Measurements from ENCODE around the gene PRDM12.

PRDM12 gene

DNA sequence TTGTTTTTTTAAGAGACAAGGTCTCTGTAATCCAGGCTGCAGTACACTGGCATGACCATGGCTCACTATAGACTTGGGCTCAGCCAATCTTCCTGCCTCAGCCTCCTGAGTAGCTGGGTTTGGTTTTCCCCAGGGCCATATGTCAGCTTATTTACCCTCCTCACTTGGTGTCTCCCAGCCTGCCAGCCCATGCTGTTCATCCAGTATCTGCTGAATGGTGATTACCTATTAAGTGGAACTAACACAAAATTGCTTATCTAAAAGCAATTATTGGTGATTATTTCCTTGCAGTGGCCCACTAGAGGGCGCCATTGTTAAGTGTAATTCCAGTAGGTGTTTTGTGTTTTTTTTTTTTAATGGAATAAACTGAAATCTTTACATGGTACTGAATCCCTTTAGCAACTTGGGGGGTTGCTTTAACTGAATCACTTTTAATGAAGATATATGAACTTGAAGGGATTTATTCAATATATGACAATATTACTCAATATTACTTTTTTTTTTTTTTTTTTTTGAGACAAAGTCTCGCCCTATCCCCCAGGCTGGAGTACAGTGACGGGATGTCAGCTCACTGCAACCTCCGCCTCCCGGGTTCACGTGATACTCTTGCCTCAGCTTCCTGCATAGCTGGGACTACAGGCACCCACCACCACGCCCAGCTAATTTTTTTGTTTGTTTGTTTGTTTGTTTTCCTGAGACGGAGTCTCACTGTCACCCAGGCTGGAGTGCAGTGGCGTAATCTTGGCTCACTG lies 43.0 kb downstream of the PRDM12 start:
- peak; percentile 60 for DNase-seq
- in situ Hi-C loops (cut with HindIII; ENCODE audit: low pct_ligation_motif_present, low sequenced_read_pairs), result loop anchor here (25.0 kb wide), 1 partner anchor 155 kb away; no protein-coding TSS in a partner anchor
- Histone ChIP-seq H3K36me3 (replicated peaks) (peaks cover 17% of the 10 kb centered on the region), H3K27me3 (replicated peaks) (no peaks in the 10 kb centered on the region), H3K27ac (no peak overlapping the region), H3K4me3 (ENCODE audit: low read depth, low read length) (no peak overlapping the region)
- TF ChIP-seq, protein P1, sequence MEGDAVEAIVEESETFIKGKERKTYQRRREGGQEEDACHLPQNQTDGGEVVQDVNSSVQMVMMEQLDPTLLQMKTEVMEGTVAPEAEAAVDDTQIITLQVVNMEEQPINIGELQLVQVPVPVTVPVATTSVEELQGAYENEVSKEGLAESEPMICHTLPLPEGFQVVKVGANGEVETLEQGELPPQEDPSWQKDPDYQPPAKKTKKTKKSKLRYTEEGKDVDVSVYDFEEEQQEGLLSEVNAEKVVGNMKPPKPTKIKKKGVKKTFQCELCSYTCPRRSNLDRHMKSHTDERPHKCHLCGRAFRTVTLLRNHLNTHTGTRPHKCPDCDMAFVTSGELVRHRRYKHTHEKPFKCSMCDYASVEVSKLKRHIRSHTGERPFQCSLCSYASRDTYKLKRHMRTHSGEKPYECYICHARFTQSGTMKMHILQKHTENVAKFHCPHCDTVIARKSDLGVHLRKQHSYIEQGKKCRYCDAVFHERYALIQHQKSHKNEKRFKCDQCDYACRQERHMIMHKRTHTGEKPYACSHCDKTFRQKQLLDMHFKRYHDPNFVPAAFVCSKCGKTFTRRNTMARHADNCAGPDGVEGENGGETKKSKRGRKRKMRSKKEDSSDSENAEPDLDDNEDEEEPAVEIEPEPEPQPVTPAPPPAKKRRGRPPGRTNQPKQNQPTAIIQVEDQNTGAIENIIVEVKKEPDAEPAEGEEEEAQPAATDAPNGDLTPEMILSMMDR (IDR thresholded peaks at IDR 0.05; ENCODE audit: low read depth, low read length, missing control alignments), result peak; percentile 64

DNA sequence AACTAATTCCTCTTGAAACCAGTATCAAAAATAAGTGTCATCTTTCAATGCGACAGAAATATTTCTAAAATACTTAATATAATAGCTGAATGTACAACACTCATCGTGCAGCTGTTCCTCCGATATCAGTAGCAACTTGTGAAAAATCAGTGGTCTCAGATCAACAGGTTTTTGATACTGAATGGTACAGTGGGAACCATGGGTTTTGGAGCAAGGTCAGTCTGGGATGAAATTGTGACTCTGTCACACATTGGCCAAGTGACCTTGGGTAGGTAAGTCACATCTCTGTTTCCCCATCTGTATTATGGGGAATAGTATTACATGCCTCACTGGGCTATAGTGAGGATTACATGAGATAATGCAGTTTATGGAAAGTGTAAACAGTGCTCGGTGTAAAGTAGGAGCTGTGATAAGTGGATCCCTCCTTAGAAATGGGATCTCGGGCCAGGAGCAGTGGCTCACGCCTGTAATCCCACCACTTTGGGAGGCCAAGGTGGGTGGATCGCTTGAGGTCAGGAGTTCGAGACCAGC lies 46.5 kb downstream of the PRDM12 start:
- in situ Hi-C loops (cut with HindIII; ENCODE audit: low pct_ligation_motif_present, low sequenced_read_pairs), result loop anchor here (25.0 kb wide), 1 partner anchor 151 kb away; no protein-coding TSS in a partner anchor
- DNase-seq, result no peak
- TF ChIP-seq, protein P1 (IDR thresholded peaks at IDR 0.05; ENCODE audit: low read depth, low read length, missing control alignments), result no peak
- H3K36me3 ChIP-seq (replicated peaks), result no peaks in the 10 kb centered on the region
- no peaks in the 10 kb centered on the region for H3K27me3 ChIP-seq (replicated peaks)
- H3K27ac ChIP-seq, result no peak overlapping the region
- no peak overlapping the region for H3K4me3 ChIP-seq (ENCODE audit: low read depth, low read length)

DNA sequence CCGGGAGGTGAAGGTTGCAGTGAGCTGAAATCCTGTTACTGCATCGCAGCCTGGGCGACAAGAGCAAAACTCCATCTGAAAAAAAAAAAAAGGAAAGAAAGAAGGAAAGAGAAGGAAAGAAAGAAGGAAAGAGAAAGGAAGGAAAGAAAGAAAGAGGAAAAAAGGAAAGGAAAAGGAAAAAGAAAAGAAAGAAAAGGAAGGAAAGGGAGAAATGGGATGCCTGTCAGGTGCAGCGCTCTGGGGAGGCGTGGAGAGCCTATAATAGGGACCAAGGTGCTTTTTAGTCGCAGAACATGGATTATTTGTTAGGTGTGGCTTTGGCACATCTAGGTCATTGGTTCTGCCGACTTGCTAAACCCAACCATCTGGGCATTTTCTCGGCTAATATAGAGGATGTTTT lies 47.1 kb downstream of the PRDM12 start:
- in situ Hi-C loops (cut with HindIII; ENCODE audit: low pct_ligation_motif_present, low sequenced_read_pairs), result loop anchor here (25.0 kb wide), 1 partner anchor 151 kb away; no protein-coding TSS in a partner anchor

DNA sequence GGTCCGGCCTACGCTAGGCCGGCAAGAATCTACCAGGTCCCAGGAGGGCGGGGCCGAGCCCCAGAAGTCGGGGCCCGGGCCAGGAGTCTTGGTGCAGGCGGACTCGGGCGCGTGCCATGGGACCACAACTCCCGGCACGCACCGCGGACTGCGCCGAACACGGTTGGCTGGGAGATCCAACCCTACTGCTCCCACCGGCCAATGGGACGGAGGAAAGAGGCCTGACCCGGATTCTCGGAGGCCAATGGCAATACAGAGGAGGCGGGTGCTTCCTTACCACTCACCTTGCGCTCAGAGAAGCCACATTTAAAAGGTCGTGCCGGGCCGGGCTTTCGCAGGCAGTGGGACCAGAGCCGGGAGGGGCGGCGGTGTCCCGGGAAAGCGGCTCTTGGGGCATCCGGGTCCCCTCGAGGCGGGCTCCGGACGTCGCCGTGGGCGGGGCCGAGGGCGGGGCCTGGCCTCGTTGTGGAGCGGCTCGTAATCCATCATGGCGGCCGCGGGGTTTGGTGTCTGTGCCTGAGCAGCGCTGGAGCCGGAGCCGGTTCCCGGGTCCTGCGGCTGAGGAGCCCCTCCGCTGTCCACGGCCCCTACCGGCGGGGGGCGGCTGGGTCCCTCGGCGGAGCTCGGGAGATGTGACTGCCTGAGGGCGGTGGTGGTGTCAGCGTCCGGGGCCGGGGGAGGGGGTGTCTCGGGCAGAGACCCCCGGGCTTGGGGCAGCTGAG lies 48.3 kb downstream of the PRDM12 start:
- TF ChIP-seq, protein P1 (IDR thresholded peaks at IDR 0.05; ENCODE audit: low read depth, low read length, missing control alignments), result no peak
- peak overlapping the region; percentile 93 for H3K27ac ChIP-seq
- in situ Hi-C loops (cut with HindIII; ENCODE audit: low pct_ligation_motif_present, low sequenced_read_pairs), result loop anchor here (25.0 kb wide), 1 partner anchor 150 kb away; no protein-coding TSS in a partner anchor
- H3K27me3 ChIP-seq (replicated peaks), result no peaks in the 10 kb centered on the region
- H3K36me3 ChIP-seq (replicated peaks), result no peaks in the 10 kb centered on the region
- DNase-seq, result peak; percentile 99
- H3K4me3 ChIP-seq (ENCODE audit: low read depth, low read length), result peak overlapping the region; percentile 83

More for the DNA sequence above, 47.1 kb downstream of the PRDM12 start:
- Histone ChIP-seq H3K4me3 (ENCODE audit: low read depth, low read length) (no peak overlapping the region), H3K27ac (no peak overlapping the region), H3K27me3 (replicated peaks) (no peaks in the 10 kb centered on the region), H3K36me3 (replicated peaks) (no peaks in the 10 kb centered on the region)
- TF ChIP-seq, protein P1 (IDR thresholded peaks at IDR 0.05; ENCODE audit: low read depth, low read length, missing control alignments), result no peak
- no peak for DNase-seq

DNA sequence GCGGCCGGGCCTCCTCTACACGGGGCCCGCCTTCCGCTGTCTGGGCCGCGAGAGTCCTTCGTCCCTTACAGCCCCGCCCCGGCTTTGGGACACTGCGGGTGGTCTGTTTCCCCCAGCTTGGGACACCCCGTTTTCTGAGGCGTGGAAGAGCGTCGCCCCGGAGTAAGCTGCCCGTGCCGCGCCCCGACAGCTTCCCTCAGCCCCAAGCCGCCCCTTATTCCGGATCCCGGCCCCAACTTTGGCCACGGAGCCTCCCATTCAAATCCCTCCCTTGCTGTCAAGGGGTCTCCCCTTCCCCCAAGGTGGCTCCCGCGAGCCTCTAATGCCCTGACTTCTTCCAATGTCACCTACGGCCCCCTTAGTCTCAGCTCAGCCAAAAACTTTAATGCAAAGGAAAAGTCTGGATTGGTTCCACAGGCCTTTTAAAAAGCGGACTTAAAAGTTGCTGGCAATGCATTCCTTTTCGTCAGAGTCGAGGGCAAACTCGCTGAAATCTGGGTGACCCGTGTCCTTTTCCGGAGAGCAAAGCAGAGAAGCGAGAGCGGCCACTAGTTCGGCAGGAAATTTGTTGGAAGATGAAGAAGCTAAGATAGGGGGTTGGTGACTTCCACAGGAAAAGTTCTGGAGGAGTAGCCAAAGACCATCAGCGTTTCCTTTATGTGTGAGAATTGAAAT lies 49.0 kb downstream of the PRDM12 start:
- peak overlapping the region; percentile 83 for H3K4me3 ChIP-seq (ENCODE audit: low read depth, low read length)
- no peaks in the 10 kb centered on the region for H3K36me3 ChIP-seq (replicated peaks)
- DNase-seq, result no peak
- in situ Hi-C loops (cut with HindIII; ENCODE audit: low pct_ligation_motif_present, low sequenced_read_pairs), result loop anchor here (25.0 kb wide), 1 partner anchor 149 kb away; no protein-coding TSS in a partner anchor
- H3K27me3 ChIP-seq (replicated peaks), result no peaks in the 10 kb centered on the region
- TF ChIP-seq, protein P1 (IDR thresholded peaks at IDR 0.05; ENCODE audit: low read depth, low read length, missing control alignments), result no peak
- H3K27ac ChIP-seq, result peak overlapping the region; percentile 93
